CD14-positive monocyte (primary cell): Measurements from ENCODE around the gene SMCO4. TPM values are rescaled to one million over a fixed set of nuclear protein-coding genes. Genes with fewer than 3 reads are reported as not detected.
A peak's percentile ranks its signal among the peaks of the same experiment; 100 is the strongest.

Experiments
- DNase-seq, 3 donors: peaks; one replicate each; pipeline ENCODE4 v3.0.0-alpha.2; 2011 to 2022
- H2AFZ ChIP-seq: 2 replicates; pipeline ENCODE4 v1.6.0; 2012; ENCODE audit warnings: mild to moderate bottlenecking, low read depth, low read length, inconsistent platforms; ENCODE audit not compliant: insufficient read depth, poor library complexity, severe bottlenecking
- H3K27ac ChIP-seq, 2 donors: 1 replicate in 1 of 2; 2 replicates in 1 of 2; pipeline ENCODE4 v1.5.1; 2012 to 2013; ENCODE audit warnings: low read length in 2 of 2, control low read depth in 1 of 2, inconsistent platforms in 1 of 2, low read depth in 1 of 2, mild to moderate bottlenecking in 1 of 2
- H3K27me3 ChIP-seq, 2 donors: one replicate each; pipeline versions ENCODE4 v1.6.0 to v1.6.1; 2011 to 2013; ENCODE audit warnings: low read length in 2 of 2; ENCODE audit not compliant: control insufficient read depth in 2 of 2, insufficient read depth in 2 of 2
- H3K36me3 ChIP-seq, 2 donors: replicated peaks in 1 of 2; 1 replicate in 1 of 2; 2 replicates in 1 of 2; pipeline versions ENCODE4 v1.5.1 to v1.6.1; 2012 to 2013; ENCODE audit warnings: low read length in 2 of 2, control low read depth in 1 of 2, inconsistent platforms in 1 of 2, mild to moderate bottlenecking in 1 of 2; ENCODE audit not compliant: insufficient read depth in 2 of 2, control insufficient read depth in 1 of 2
- H3K4me1 ChIP-seq, 2 donors: 1 replicate in 1 of 2; 2 replicates in 1 of 2; pipeline versions ENCODE4 v1.5.1 to v1.6.1; 2012 to 2013; ENCODE audit warnings: low read length in 2 of 2, control low read depth in 1 of 2, inconsistent platforms in 1 of 2, mild to moderate bottlenecking in 1 of 2, moderate library complexity in 1 of 2; ENCODE audit not compliant: insufficient read depth in 2 of 2, control insufficient read depth in 1 of 2
- H3K4me2 ChIP-seq: replicated peaks from 2 replicates; pipeline ENCODE3; 2012; ENCODE audit warnings: low read length, moderate library complexity, mild to moderate bottlenecking; ENCODE audit not compliant: poor library complexity, severe bottlenecking; ENCODE audit errors: extremely low read depth
- H3K4me3 ChIP-seq, 3 experiments: fragments of 200-600 bp in 1 of 3; sonication (generic) in 1 of 3; replicated peaks in 1 of 3; 1 replicate in 2 of 3; 2 replicates in 1 of 3; pipeline ENCODE4 v1.5.1; 2011 to 2013; ENCODE audit warnings: low read length in 3 of 3, mild to moderate bottlenecking in 3 of 3, control low read depth in 2 of 3, low read depth in 2 of 3, inconsistent platforms in 1 of 3, moderate library complexity in 1 of 3
- H3K79me2 ChIP-seq: 2 replicates; pipeline ENCODE4 v1.6.0; 2012; ENCODE audit warnings: mild to moderate bottlenecking, control low read depth, inconsistent platforms, low read length, moderate library complexity; ENCODE audit not compliant: insufficient read depth
- H3K9ac ChIP-seq: 2 replicates; pipeline ENCODE4 v1.6.0; 2017; ENCODE audit warnings: low read length, mild to moderate bottlenecking; ENCODE audit not compliant: insufficient read depth, poor library complexity, severe bottlenecking
- H3K9me3 ChIP-seq, 2 donors: replicated peaks in 1 of 2; 1 replicate in 1 of 2; 2 replicates in 1 of 2; pipeline versions ENCODE4 v1.5.1 to v1.6.1; 2012 to 2013; ENCODE audit warnings: low read length in 2 of 2, control low read depth in 1 of 2; ENCODE audit not compliant: control insufficient read depth in 1 of 2, insufficient read depth in 1 of 2
- H4K20me1 ChIP-seq: 2 replicates; pipeline ENCODE4 v1.6.0; 2012; ENCODE audit warnings: mild to moderate bottlenecking, low read length, control low read depth, moderate library complexity; ENCODE audit not compliant: insufficient read depth
- H3K27ac Mint-ChIP-seq, 7 donors: one replicate each; pipeline ENCODE4 v1.8.0; 2020; ENCODE audit warnings: mild to moderate bottlenecking in 7 of 7, mixed read lengths in 7 of 7, moderate library complexity in 6 of 7, inconsistent platforms in 2 of 7
- H3K27me3 Mint-ChIP-seq, 3 donors: one replicate each; pipeline ENCODE4 v1.8.0; 2021 to 2022; ENCODE audit warnings: low read depth in 3 of 3, mild to moderate bottlenecking in 3 of 3, mixed read lengths in 3 of 3, moderate library complexity in 3 of 3, inconsistent platforms in 1 of 3
- H3K36me3 Mint-ChIP-seq, 2 donors: one replicate each; pipeline ENCODE4 v1.8.0; 2020; ENCODE audit warnings: mixed read lengths in 2 of 2, inconsistent platforms in 1 of 2, mild to moderate bottlenecking in 1 of 2
- H3K4me1 Mint-ChIP-seq: one replicate; pipeline ENCODE4 v1.8.0; 2020; ENCODE audit warnings: mild to moderate bottlenecking, mixed read lengths
- H3K4me3 Mint-ChIP-seq, 2 donors: one replicate each; pipeline ENCODE4 v1.8.0; 2020; ENCODE audit warnings: mild to moderate bottlenecking in 2 of 2, mixed read lengths in 2 of 2, moderate library complexity in 1 of 2
- H3K9me3 Mint-ChIP-seq, 7 donors: one replicate each; pipeline ENCODE4 v1.8.0; 2020 to 2022; ENCODE audit warnings: mixed read lengths in 7 of 7, mild to moderate bottlenecking in 6 of 7, moderate library complexity in 6 of 7, inconsistent platforms in 2 of 7
- CTCF ChIP-seq: fragments of 200-600 bp; IDR thresholded peaks from one replicate; pipeline ENCODE4 v1.8.0; 2022; ENCODE audit warnings: antibody characterized with exemption, mild to moderate bottlenecking
- WGBS: methylation state at CpG from one replicate; pipeline ENCODE4 v1.1.5; 2013; ENCODE audit warnings: missing lambda C conversion rate; ENCODE audit not compliant: insufficient coverage; 5-methylcytosine and 5-hydroxymethylcytosine counted together
- intact Hi-C, 2 donors: fragments of 100-400 bp; cut with micrococcal nuclease; formaldehyde crosslinking; loops; one replicate each; pipeline versions ENCODE4 v1.15.0 to v1.15.1; 2023
- polyA plus RNA-seq, 3 donors: library from polyadenylated mRNA; depleted of rRNA in 1 of 3; unstranded in 2 of 3; stranded (reverse) in 1 of 3; fragments of 300-500 nt in 2 of 3; fragments of >200 nt in 1 of 3; fragmentation: Illumina TruSeq in 2 of 3; gene quantifications; 1 replicate in 2 of 3; 2 replicates in 1 of 3; pipeline ENCODE4 v1.2.3, GENCODE V29; 2012 to 2021

The SMCO4 gene
- polyA plus RNA-seq, 3 donors = 110 to 242 (median 169) TPM

DNA sequence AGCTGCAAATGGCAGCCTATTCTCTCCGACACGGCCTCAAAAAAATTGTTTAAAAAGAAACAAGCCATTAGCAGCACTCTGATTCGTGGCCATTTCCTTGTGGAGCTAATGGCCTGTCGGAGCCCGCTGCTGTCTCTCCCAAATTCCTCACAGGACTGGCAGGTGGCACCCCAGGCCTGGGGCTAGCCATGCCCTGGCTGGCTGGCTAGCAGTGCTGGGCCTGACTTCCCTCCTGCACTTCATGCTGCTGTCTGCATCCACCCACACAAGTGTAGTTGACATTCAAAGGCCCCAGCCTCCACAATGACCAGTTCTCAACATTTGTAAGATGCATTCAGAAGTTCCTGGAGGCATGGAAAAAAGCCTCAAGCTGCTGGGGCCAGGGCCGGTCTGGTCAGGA, 61.5 kb downstream of the SMCO4 start:
- no peak overlapping the region for H3K9ac ChIP-seq
- TF ChIP-seq CTCF = no peak
- H3K27me3 Mint-ChIP-seq = peaks cover 0 to 2% (median 0%) of the 10 kb centered on the region in 3 donors
- peak overlapping the region in 1 of 2 donors; percentile 48 for H3K27ac ChIP-seq
- peaks cover 3% of the 10 kb centered on the region for H3K4me1 Mint-ChIP-seq
- no peak overlapping the region for H3K4me3 ChIP-seq
- no peak overlapping the region for H3K4me2 ChIP-seq
- no peaks in the 10 kb centered on the region for H3K4me1 ChIP-seq
- no peak overlapping the region for H3K4me3 Mint-ChIP-seq
- WGBS = 91% methylated on average over 6 of the region's 6 CpGs
- peaks cover 83% of the 10 kb centered on the region for H4K20me1 ChIP-seq
- peaks cover 22% of the 10 kb centered on the region for H3K79me2 ChIP-seq
- no peaks in the 10 kb centered on the region for H3K9me3 ChIP-seq
- H3K27me3 ChIP-seq = no peaks in the 10 kb centered on the region
- H2AFZ ChIP-seq = no peak overlapping the region
- H3K36me3 ChIP-seq = peaks cover 32 to 97% of the 10 kb centered on the region in 2 donors
- H3K27ac Mint-ChIP-seq = peak overlapping the region in 4 of 7 donors; percentile 0 to 67 (median 32)
- no peaks in the 10 kb centered on the region for H3K9me3 Mint-ChIP-seq
- H3K36me3 Mint-ChIP-seq = peaks cover 60 to 63% of the 10 kb centered on the region in 2 donors
- intact Hi-C loops = no loop called here
- peak in 2 of 3 donors; percentile 2 to 15 for DNase-seq

DNA sequence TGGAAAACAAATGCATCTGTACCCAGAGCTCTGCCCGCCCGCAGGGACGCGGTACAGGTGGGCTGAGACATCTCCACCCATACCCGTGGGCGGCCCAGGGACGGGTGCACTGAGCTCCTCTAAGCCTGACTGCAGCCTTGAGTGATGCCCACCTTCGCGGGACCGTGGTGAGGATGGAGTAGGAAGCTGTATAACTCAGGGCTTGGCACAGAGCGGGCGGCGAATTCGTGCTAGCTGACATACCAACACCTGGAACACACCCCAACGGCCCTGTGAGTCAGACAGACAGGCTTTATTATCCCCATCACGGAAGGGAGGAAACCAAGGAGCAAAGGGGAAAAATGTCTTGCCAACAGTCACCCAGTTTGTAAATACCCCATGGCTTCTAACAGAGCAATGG, 61.9 kb downstream of the SMCO4 start:
- no peak for DNase-seq
- Mint-ChIP-seq H3K36me3 (peaks cover 64 to 67% of the 10 kb centered on the region in 2 donors), H3K27me3 (peaks cover 0 to 2% (median 0%) of the 10 kb centered on the region in 3 donors), H3K4me3 (no peak overlapping the region), H3K4me1 (peaks cover 3% of the 10 kb centered on the region), H3K9me3 (peaks cover 0 to 2% (median 0%) of the 10 kb centered on the region in 7 donors), H3K27ac (peak overlapping the region in 4 of 7 donors; percentile 0 to 73 (median 30))
- Histone ChIP-seq H3K9ac (no peak overlapping the region), H3K9me3 (no peaks in the 10 kb centered on the region), H3K79me2 (peaks cover 18% of the 10 kb centered on the region), H3K4me2 (no peak overlapping the region), H3K4me3 (no peak overlapping the region), H3K27ac (peak overlapping the region in 1 of 2 donors; percentile 38), H2AFZ (no peak overlapping the region), H3K27me3 (no peaks in the 10 kb centered on the region), H3K4me1 (no peaks in the 10 kb centered on the region), H3K36me3 (peaks cover 34 to 98% of the 10 kb centered on the region in 2 donors), H4K20me1 (peaks cover 79% of the 10 kb centered on the region)
- intact Hi-C loops = no loop called here
- no peak for TF ChIP-seq CTCF
- WGBS = 98% methylated on average over 9 of the region's 16 CpGs
